Lower leg skin (tissue), 4 donors: ENCODE results near the gene SNTG2. TPM values are rescaled to one million over a fixed set of nuclear protein-coding genes. Genes with fewer than 3 reads are reported as not detected.

ENCODE experiments used
- DNase-seq, 2 donors: peaks; one replicate each; pipeline ENCODE4 v3.0.0-alpha.2; 2019; ENCODE audit warnings: low spot score in 2 of 2
- H3K4me3 ChIP-seq: fragments of 200-600 bp; sonication (generic); 2 replicates; pipeline ENCODE4 v1.5.1; 2017; ENCODE audit warnings: mild to moderate bottlenecking, low read depth; ENCODE audit not compliant: poor library complexity, severe bottlenecking
- CTCF ChIP-seq, 3 donors: fragments of 450-650 bp; IDR thresholded peaks; one replicate each; pipeline ENCODE4 v1.5.1; 2016; ENCODE audit warnings: antibody characterized with exemption in 3 of 3, mild to moderate bottlenecking in 3 of 3, moderate library complexity in 2 of 3
- POLR2A ChIP-seq, 2 donors: fragments of 450-650 bp; IDR thresholded peaks; one replicate each; pipeline ENCODE4 v1.6.1; 2016 to 2017; ENCODE audit warnings: antibody characterized with exemption in 2 of 2, mild to moderate bottlenecking in 1 of 2, moderate library complexity in 1 of 2
- WGBS, 2 donors: methylation state at CpG; one replicate each; pipeline ENCODE4 v1.1.5; 2018; 5-methylcytosine and 5-hydroxymethylcytosine counted together
- intact Hi-C: fragments of 100-400 bp; cut with DNase I; formaldehyde crosslinking; loops from one replicate; pipeline ENCODE4 v1.15.0; 2023; ENCODE audit warnings: low total_unique reads
- total RNA-seq, 4 donors: library from RNA; depleted of rRNA; stranded (reverse); fragments of >200 nt; gene quantifications; one replicate each; pipeline ENCODE4 v1.1.0, GENCODE V29; 2016

SNTG2 gene
- 10 to 100 TPM in 2 of 4 donors, 1 to 10 TPM in 2; 1.4 to 15.3 (median 6.3) TPM for total RNA-seq

- 1 to 4% methylated on average over 32 to 35 of the region's 100 CpGs for WGBS, 2 donors
- DNase-seq: peak in 1 of 2 donors; percentile 86
These were observed at the start of gene SNTG2 for GRCh38 chr2:950080-950966. TSS of gene SNTG2 (plus strand) at chr2:950849. CDS start at chr2:950997, 148 bp downstream.

GRCh38 chr2:902584-902983 lies 48.1 kb upstream of the SNTG2 start:
- DNase-seq: no peak
- TF ChIP-seq CTCF (IDR thresholded peaks at IDR 0.05) (no peak), POLR2A (IDR thresholded peaks at IDR 0.05) (no peak)
- intact Hi-C loops: no loop called here
- 42 to 46% methylated on average over 1 of the region's 1 CpG for whole genome bisulfite sequencing, 2 donors
- H3K4me3 ChIP-seq: no peak overlapping the region

More at GRCh38 chr2:950080-950966, at the start of gene SNTG2:
- intact Hi-C loops: loop anchor here (10.0 kb wide), 1 partner anchor 594 kb away; no protein-coding TSS in a partner anchor
- peak within 1 kb of the TSS; percentile 10 for H3K4me3 ChIP-seq
- TF ChIP-seq POLR2A (IDR thresholded peaks at IDR 0.05) (no peak), CTCF (IDR thresholded peaks at IDR 0.05) (no peak)

GRCh38 chr2:903223-903900 lies 47.3 kb upstream of the SNTG2 start:
- intact Hi-C loops: no loop called here
- no peak overlapping the region for H3K4me3 ChIP-seq
- 33 to 35% methylated on average over 8 of the region's 8 CpGs for WGBS, 2 donors
- TF ChIP-seq POLR2A (IDR thresholded peaks at IDR 0.05) (no peak), CTCF (IDR thresholded peaks at IDR 0.05) (no peak)
- DNase-seq: no peak

GRCh38 chr2:904246-905024 lies 46.2 kb upstream of the SNTG2 start:
- DNase-seq: no peak
- no peak overlapping the region for H3K4me3 ChIP-seq
- intact Hi-C loops: no loop called here
- TF ChIP-seq POLR2A (IDR thresholded peaks at IDR 0.05) (no peak), CTCF (IDR thresholded peaks at IDR 0.05) (no peak)
- 61 to 66% methylated on average over 12 of the region's 12 CpGs for WGBS, 2 donors

- no peak for TF ChIP-seq POLR2A (IDR thresholded peaks at IDR 0.05)
- TF ChIP-seq CTCF (IDR thresholded peaks at IDR 0.05): no peak
- no peak overlapping the region for H3K4me3 ChIP-seq
- DNase-seq: no peak
- WGBS, 2 donors: 76 to 92% methylated on average over 12 of the region's 12 CpGs
- intact Hi-C loops: no loop called here
These were observed 45.4 kb upstream of the SNTG2 start for GRCh38 chr2:905091-905832.
